ENCODE data around the gene DNM2.
"Not testable (repeated sequence)": the region's sequence is repeated elsewhere in the genome, so short reads cannot be mapped to it uniquely, and the experiment has no call there.

The DNM2 gene

GRCh38 chr19:10727685-10728201, 9.9 kb downstream of the DNM2 start:
- peak; percentile 94 for DNase-seq

DNA sequence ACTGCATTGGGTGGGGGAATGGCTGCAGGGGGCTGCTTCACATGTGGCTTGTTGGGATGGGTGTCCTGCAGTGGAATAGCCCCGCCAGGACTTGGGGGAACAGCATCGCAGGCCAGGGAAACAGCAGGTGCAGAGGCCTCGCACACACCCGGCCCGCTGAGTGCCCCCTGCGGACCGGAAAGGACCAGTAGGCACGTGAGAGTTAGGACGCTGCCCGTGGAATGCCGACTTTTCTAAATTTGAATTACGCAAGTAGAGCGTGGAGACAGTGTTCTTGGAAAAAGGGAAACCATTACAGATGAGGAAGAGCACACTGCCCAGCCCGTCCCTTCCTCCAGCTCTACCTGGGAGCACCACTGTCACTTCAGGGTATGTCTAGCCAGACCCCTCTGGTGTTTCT, 11.5 kb downstream of the DNM2 start:
- DNase-seq = no peak

DNA sequence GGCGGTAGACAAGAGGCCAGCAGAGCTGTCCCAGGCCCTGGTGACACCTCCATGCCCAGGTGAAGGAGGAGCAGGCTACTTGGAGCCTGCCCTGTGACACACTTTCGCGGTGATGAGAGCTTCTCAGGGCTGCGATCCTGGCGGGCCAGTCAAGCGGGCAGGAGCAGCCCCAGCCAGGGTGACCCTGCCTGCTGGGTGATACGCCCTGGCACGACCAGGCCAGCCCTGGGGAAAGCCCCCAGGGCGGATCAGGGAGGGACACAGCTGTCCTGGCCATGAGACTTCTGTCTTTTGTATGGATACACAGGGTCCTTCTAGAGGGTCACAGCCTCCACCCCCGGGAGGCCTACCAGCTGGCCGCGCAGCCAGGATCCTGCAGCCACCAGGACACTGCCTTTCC, 13.1 kb downstream of the DNM2 start:
- no peak for DNase-seq

GRCh38 chr19:10735741-10736140, 17.9 kb downstream of the DNM2 start:
- DNase-seq = no peak

DNA sequence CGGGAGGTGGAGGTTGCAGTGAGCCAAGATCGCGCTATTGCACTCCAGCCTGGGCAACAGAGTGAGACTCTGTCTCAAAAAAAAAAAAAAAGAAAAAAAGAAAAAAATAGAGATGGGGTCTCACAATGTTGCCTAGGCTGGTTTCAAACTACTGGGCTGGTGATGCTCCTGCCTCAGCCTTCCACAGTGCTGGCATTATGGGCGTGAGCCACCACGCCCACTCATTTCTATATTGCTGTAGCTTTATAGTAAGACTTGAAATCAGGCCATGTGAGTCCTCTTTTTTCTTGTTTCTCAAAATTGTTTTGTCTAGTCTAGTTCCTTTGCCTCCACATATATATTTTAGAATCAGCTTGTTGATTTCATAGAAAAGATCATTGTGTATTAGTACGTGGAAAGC, 18.3 kb downstream of the DNM2 start:
- no peak for DNase-seq

- DNase-seq = no peak
Measured at GRCh38 chr19:10736916-10737551, 19.2 kb downstream of the DNM2 start.

GRCh38 chr19:10737722-10738121, 19.8 kb downstream of the DNM2 start:
- no peak for DNase-seq

DNA sequence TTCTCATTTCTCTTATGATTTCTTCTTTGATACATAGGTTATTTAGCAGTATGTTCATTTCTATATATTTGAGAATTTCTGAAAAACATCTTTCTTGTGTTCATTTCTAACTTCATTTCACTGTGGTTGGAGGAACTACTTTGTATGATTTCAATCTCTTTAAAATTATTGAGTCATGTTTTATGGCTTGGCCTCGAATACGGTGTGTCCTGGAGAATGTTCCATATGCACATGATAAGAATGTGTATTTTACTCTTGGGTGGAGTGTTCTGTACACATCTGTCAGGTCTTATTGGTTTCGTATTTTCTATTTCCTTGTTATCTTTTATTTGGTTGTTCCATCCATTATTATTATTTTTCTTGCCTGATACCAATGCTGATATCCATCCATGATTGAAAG, 22.9 kb downstream of the DNM2 start:
- DNase-seq = no peak

- DNase-seq = no peak
Measured at GRCh38 chr19:10742476-10742875, 24.6 kb downstream of the DNM2 start.

DNA sequence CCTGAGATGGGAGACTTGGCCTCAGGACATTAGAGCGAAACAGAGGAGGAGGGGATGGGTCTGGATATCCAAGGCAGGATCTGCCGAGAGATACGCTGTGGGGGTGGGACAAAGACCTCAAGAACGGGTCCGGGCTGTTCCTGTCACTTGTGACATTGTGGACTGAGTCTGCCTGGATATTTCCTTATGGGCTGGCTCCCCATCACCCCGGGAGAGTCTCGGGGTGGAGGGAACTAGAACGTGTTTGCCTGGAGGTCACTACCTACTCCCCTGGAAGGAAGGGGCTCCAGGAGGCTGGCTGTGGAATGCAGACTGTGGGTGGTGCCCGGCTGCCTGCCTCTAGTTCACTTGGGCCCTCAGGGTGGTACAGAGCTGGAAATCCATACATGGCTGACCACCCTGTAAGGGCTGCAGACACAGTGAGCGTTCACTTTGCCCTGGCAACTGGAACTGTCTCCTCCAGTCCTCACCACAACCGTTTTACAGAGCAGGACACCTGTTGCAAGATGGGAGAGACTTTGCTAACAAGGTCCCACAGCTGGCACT, 26.4 kb downstream of the DNM2 start:
- DNase-seq = no peak

GRCh38 chr19:10744801-10745293, 27.0 kb downstream of the DNM2 start:
- DNase-seq = no peak

DNA sequence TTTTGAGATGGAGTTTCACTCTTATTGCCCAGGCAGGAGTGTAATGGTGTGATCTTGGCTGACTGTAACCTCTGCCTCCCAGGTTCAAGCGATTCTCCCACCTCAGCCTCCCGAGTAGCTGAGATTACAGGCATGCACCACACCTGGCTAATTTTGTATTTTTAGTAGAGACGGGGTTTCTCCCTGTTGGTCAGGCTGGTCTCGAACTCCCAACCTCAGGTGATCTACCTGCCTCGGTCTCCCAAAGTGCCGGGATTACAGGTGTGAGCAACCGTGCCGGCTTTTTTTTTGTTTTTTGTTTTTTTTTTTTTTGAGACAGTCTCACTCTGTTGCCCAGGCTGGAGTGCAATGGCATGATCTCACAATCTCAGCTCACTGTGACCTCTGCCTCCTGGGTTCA, 28.6 kb downstream of the DNM2 start:
- DNase-seq = not testable (repeated sequence)

DNA sequence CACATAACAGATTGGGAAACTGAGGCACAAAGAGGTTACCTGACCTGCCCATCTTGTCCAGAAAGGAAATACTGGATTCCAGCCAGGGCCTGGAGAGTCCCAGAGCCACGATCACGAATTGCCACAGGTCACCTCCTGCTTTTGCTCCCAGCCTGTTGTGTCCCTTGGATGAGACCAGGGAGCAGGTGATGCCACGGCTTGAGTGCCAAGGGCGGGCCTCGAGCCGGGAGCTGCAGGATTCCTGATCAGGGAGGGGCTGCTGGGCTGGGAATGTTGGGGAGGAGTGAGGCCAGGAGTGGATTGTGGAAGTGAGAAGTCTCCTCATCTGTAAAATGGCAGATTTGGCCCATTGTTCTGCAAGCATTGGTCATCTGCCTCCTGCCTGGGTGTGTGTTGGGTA, 29.4 kb downstream of the DNM2 start:
- DNase-seq = no peak

- DNase-seq = no peak
Measured at GRCh38 chr19:10747674-10748073, 29.8 kb downstream of the DNM2 start.

GRCh38 chr19:10748195-10748926, 30.5 kb downstream of the DNM2 start:
- DNase-seq = no peak

DNA sequence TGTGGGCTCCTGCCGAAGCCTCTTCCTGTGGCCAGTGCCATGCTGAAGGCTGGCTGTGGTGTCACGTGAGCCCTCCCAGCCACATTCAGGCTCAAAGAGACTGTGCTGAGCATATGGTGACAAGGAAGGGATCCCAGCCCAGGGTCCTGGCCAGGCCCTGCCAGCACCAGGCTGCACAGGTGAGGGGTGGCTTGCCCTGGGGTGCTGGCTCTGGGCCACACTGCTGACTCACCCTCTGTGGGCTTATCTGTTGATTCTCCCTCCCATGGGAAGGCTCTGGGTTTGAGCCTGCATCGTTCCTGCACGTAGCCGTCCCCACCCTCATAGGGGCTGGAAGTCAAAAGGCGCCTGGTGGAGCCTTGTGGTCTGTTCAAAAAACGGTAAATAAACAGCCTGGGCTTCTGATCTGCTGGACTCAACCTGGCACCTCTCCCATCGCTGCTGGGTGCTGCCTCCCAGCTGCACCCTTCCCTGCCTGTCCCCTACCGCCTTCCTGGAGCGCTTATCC, 31.1 kb downstream of the DNM2 start:
- DNase-seq = peak; percentile 1

GRCh38 chr19:10749435-10750384, 31.8 kb downstream of the DNM2 start:
- DNase-seq = no peak

GRCh38 chr19:10751109-10751953, 33.5 kb downstream of the DNM2 start:
- no peak for DNase-seq

- no peak for DNase-seq
Measured at GRCh38 chr19:10752237-10752912, 34.5 kb downstream of the DNM2 start.

DNA sequence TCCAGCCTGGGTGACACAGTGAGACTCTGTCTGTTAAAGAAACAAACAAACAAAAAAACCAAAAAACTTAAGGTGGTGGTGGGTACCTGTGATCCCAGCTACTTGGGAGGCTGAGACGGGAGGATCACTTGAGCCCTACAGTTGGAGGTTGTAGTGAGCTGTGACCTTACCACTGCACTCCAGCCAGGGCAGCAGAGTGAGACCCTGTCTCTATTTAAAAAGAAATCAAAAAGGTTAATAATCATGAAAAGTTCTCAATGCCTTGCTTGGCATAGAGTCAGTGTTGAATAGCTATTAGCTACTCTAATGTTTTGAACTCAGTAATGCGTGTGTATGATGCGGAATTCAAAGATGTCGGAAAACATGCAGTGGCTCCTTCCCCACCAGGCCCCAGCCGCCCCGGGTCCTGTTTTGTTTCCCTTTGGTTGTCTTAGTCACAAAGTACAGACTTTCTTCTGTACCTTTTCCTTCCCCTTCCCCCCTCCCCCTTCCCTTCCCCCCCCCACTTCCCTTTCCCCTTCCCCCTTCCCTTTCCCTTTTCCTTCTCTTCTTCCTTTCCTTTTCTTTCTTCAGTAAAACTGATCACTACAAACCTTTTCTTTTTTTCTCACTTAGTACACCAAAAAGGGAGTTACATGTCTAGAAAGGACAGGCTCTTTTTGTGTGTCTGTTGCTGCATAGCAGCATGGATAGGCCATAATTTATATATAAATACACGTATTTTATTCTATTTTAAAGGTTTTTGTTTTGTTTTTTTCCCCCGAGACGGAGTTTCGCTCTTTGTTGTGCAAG, 35.2 kb downstream of the DNM2 start:
- no peak for DNase-seq
